ENCODE data around the gene ZNHIT1. TPM values are rescaled to one million over a fixed set of nuclear protein-coding genes. Genes with fewer than 3 reads are reported as not detected.

ZNHIT1 gene
- total and polyA plus RNA-seq, 2 of the 8 experiments (the other 6 are each of a cell fraction or from before 2014, with no cell fraction given) = 38.2 to 61.7 TPM

- no peak for TF ChIP-seq RFX5 (IDR thresholded peaks at IDR 0.05; ENCODE audit: borderline replicate concordance, low read depth, low read length)
- no peak for TF ChIP-seq ATF2 (IDR thresholded peaks at IDR 0.05; ENCODE audit: low read length)
- no peak for TF ChIP-seq CBX5 (IDR thresholded peaks at IDR 0.05; ENCODE audit: low read depth, low read length)
Measured at GRCh38 chr7:101179117-101179516, 38.8 kb upstream of the ZNHIT1 start (continued).
